Temporal lobe (tissue), 1 donor: ENCODE data around the gene CLEC7A. TPM values are rescaled to one million over a fixed set of nuclear protein-coding genes. Genes with fewer than 3 reads are reported as not detected.

ENCODE experiments used
- total RNA-seq: library from RNA; depleted of rRNA; stranded (reverse); fragments of >200 nt; gene quantifications from one replicate; pipeline ENCODE4 v1.2.3, GENCODE V29; 2014

Gene CLEC7A
- total RNA-seq, 1 donor from 2014 or later = 0.74 TPM

Other genes starting within 250 kb of the CLEC7A start
- gene KLRF2, start 248.7 kb downstream of the CLEC7A start, total RNA-seq = not detected
- gene CLEC2A, start 197.8 kb downstream of the CLEC7A start, total RNA-seq = 0.25 TPM
- gene CLEC12A, start 158.8 kb downstream of the CLEC7A start, total RNA-seq = 0.25 TPM
- gene CLEC1B, start 131.1 kb downstream of the CLEC7A start, total RNA-seq = not detected
- gene CLEC12B, start 119.6 kb downstream of the CLEC7A start, total RNA-seq = not detected
- gene CLEC9A, start 99.5 kb downstream of the CLEC7A start, total RNA-seq = not detected
- gene CLEC1A, start 31.2 kb downstream of the CLEC7A start, total RNA-seq = 0.98 TPM
- 2.7 TPM for gene OLR1, start 41.9 kb upstream of the CLEC7A start, total RNA-seq
- 0.25 TPM for gene TMEM52B, start 48.8 kb upstream of the CLEC7A start, total RNA-seq
- gene GABARAPL1, start 82.7 kb upstream of the CLEC7A start, total RNA-seq = 47.5 TPM
- gene KLRD1, start 177.7 kb upstream of the CLEC7A start, total RNA-seq = 0.25 TPM